ENCODE measurements around the gene JAZF1. TPM values are rescaled to one million over a fixed set of nuclear protein-coding genes. Genes with fewer than 3 reads are reported as not detected.

Gene JAZF1
- total and polyA plus RNA-seq, 2 donors, result 3.9 to 14.5 TPM

GRCh38 chr7:27825891-27826290 is 354.7 kb downstream of the JAZF1 start:
- no peak overlapping the region for H3K4me3 ChIP-seq (ENCODE audit: low read length in 2 of 2)
- H3K27ac ChIP-seq (ENCODE audit: low read depth in 1 of 2, low read length in 1 of 2), result no peak overlapping the region
- WGBS, result over 99% methylated on average over 2 of the region's 2 CpGs
- H3K4me1 ChIP-seq (ENCODE audit: control insufficient read depth in 2 of 2, insufficient read depth in 2 of 2, low read length in 2 of 2), result no peaks in the 10 kb centered on the region
- H3K9me3 ChIP-seq (ENCODE audit: control insufficient read depth in 2 of 2, insufficient read depth in 1 of 2, low read length in 1 of 2), result no peaks in the 10 kb centered on the region
- DNase-seq (ENCODE audit: low read depth in 6 of 9, low spot score in 9 of 9), result no peak
- H3K27me3 ChIP-seq (ENCODE audit: control insufficient read depth in 2 of 2, insufficient read depth in 1 of 2, low read length in 1 of 2), result no peaks in the 10 kb centered on the region
- H3K36me3 ChIP-seq (ENCODE audit: control insufficient read depth in 2 of 2, insufficient read depth in 2 of 2, low read length in 1 of 2), result peaks cover 6 to 7% of the 10 kb centered on the region in 2 donors

DNA sequence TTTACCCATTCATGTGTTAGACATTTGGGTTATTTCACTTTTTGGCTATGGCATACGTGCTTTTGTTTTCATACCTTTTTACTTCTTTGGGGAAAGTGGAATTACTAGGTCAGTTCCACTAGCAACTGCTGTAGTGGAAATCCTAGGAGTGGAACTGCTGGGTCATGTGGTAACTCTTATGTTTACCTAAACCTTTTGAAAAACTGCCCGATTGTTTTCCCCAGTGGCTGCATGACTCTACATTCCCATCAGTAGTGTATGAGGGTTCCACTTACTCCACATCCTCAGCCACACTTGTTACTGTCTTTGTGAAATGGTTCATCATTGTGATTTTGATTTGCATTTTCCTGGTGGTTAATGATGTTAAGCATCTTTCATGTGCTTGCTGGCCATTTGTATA is 358.4 kb downstream of the JAZF1 start:
- H3K36me3 ChIP-seq (ENCODE audit: control insufficient read depth in 2 of 2, insufficient read depth in 2 of 2, low read length in 1 of 2), result peaks cover 6 to 16% of the 10 kb centered on the region in 2 donors
- H3K4me3 ChIP-seq (ENCODE audit: low read length in 2 of 2), result no peak overlapping the region
- no peaks in the 10 kb centered on the region for H3K9me3 ChIP-seq (ENCODE audit: control insufficient read depth in 2 of 2, insufficient read depth in 1 of 2, low read length in 1 of 2)
- 98% methylated on average over 2 of the region's 2 CpGs for WGBS
- H3K4me1 ChIP-seq (ENCODE audit: control insufficient read depth in 2 of 2, insufficient read depth in 2 of 2, low read length in 2 of 2), result no peaks in the 10 kb centered on the region
- H3K27me3 ChIP-seq (ENCODE audit: control insufficient read depth in 2 of 2, insufficient read depth in 1 of 2, low read length in 1 of 2), result no peaks in the 10 kb centered on the region
- no peak for DNase-seq (ENCODE audit: low read depth in 6 of 9, low spot score in 9 of 9)
- no peak overlapping the region for H3K27ac ChIP-seq (ENCODE audit: low read depth in 1 of 2, low read length in 1 of 2)

DNA sequence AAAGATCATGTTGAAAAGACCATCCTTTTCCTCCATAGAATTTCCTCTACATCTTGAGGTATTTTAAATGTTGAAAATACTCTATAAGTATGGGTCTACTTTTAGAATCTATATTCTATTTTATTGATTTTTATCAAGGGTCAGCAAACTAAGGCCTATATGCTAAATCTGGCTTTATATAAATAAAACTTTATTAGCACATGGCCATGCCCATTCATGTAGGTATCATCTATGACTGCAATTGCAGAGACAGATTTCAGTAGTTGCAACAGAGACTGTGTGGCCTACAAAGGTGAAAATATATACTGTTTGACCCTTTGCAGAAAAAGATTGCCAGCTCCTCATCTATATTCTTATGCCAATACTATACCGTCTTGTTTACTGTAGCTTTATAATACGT is 367.9 kb downstream of the JAZF1 start:
- H3K27ac ChIP-seq (ENCODE audit: low read depth in 1 of 2, low read length in 1 of 2), result no peak overlapping the region
- 100% methylated on average over 2 of the region's 2 CpGs for WGBS
- H3K36me3 ChIP-seq (ENCODE audit: control insufficient read depth in 2 of 2, insufficient read depth in 2 of 2, low read length in 1 of 2), result peaks cover 15 to 17% of the 10 kb centered on the region in 2 donors
- DNase-seq (ENCODE audit: low read depth in 6 of 9, low spot score in 9 of 9), result no peak
- no peaks in the 10 kb centered on the region for H3K27me3 ChIP-seq (ENCODE audit: control insufficient read depth in 2 of 2, insufficient read depth in 1 of 2, low read length in 1 of 2)
- H3K4me3 ChIP-seq (ENCODE audit: low read length in 2 of 2), result no peak overlapping the region
- H3K4me1 ChIP-seq (ENCODE audit: control insufficient read depth in 2 of 2, insufficient read depth in 2 of 2, low read length in 2 of 2), result no peaks in the 10 kb centered on the region
- H3K9me3 ChIP-seq (ENCODE audit: control insufficient read depth in 2 of 2, insufficient read depth in 1 of 2, low read length in 1 of 2), result no peaks in the 10 kb centered on the region

GRCh38 chr7:27810186-27810585 is 370.4 kb downstream of the JAZF1 start:
- Histone ChIP-seq H3K27ac (ENCODE audit: low read depth in 1 of 2, low read length in 1 of 2) (no peak overlapping the region), H3K9me3 (ENCODE audit: control insufficient read depth in 2 of 2, insufficient read depth in 1 of 2, low read length in 1 of 2) (no peaks in the 10 kb centered on the region), H3K4me3 (ENCODE audit: low read length in 2 of 2) (no peak overlapping the region), H3K36me3 (ENCODE audit: control insufficient read depth in 2 of 2, insufficient read depth in 2 of 2, low read length in 1 of 2) (peaks cover 4 to 9% of the 10 kb centered on the region in 2 donors), H3K4me1 (ENCODE audit: control insufficient read depth in 2 of 2, insufficient read depth in 2 of 2, low read length in 2 of 2) (no peaks in the 10 kb centered on the region), H3K27me3 (ENCODE audit: control insufficient read depth in 2 of 2, insufficient read depth in 1 of 2, low read length in 1 of 2) (no peaks in the 10 kb centered on the region)
- no peak for DNase-seq (ENCODE audit: low read depth in 6 of 9, low spot score in 9 of 9)
- WGBS, result 97% methylated on average over 4 of the region's 4 CpGs

DNA sequence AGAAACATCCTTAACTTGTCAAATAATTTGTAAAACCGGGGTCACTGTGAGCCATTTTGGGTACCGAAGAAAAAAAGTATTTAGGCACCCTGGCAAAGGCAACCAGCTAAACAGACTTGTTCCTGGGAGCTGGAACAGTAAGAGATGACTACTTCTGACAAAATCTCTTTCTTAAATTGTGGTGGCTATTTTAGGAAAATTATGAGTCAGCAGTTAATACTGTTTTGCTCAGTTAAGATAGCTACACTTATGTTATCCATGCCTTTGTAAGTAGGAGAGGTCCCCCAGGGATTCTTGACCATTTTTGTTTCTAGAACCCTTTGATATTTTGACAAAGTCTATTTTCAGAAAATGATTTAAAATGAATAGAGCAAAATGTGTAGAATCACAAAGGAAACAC is 372.0 kb downstream of the JAZF1 start:
- WGBS, result 98% methylated on average over 2 of the region's 2 CpGs
- DNase-seq (ENCODE audit: low read depth in 6 of 9, low spot score in 9 of 9), result no peak
- H3K4me1 ChIP-seq (ENCODE audit: control insufficient read depth in 2 of 2, insufficient read depth in 2 of 2, low read length in 2 of 2), result no peaks in the 10 kb centered on the region
- H3K27me3 ChIP-seq (ENCODE audit: control insufficient read depth in 2 of 2, insufficient read depth in 1 of 2, low read length in 1 of 2), result no peaks in the 10 kb centered on the region
- no peak overlapping the region for H3K4me3 ChIP-seq (ENCODE audit: low read length in 2 of 2)
- H3K36me3 ChIP-seq (ENCODE audit: control insufficient read depth in 2 of 2, insufficient read depth in 2 of 2, low read length in 1 of 2), result peaks cover 8 to 9% of the 10 kb centered on the region in 2 donors
- H3K27ac ChIP-seq (ENCODE audit: low read depth in 1 of 2, low read length in 1 of 2), result no peak overlapping the region
- H3K9me3 ChIP-seq (ENCODE audit: control insufficient read depth in 2 of 2, insufficient read depth in 1 of 2, low read length in 1 of 2), result no peaks in the 10 kb centered on the region

DNA sequence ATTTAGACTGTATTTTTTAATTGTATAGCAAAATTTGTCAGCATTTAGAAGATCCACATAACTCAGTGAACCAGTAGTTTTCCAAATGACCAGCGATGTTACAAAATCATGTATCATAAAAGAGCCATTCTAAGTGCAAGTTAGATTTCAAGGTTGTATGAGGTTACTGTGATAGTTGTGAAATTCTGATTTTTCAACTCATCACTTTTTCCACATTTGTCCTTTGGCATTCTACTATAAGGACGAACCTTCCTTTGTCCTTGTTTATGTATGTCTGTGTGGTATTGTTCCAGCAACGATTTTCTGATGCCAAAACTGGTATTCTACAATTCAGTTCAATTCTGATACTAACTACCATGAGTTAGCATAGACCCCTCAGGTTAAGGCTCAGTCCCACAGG is 376.5 kb downstream of the JAZF1 start:
- no peaks in the 10 kb centered on the region for H3K27me3 ChIP-seq (ENCODE audit: control insufficient read depth in 2 of 2, insufficient read depth in 1 of 2, low read length in 1 of 2)
- no peaks in the 10 kb centered on the region for H3K4me1 ChIP-seq (ENCODE audit: control insufficient read depth in 2 of 2, insufficient read depth in 2 of 2, low read length in 2 of 2)
- no peak overlapping the region for H3K27ac ChIP-seq (ENCODE audit: low read depth in 1 of 2, low read length in 1 of 2)
- 96% methylated on average over 3 of the region's 3 CpGs for WGBS
- no peak for DNase-seq (ENCODE audit: low read depth in 6 of 9, low spot score in 9 of 9)
- peaks cover 0 to 13% of the 10 kb centered on the region in 2 donors for H3K36me3 ChIP-seq (ENCODE audit: control insufficient read depth in 2 of 2, insufficient read depth in 2 of 2, low read length in 1 of 2)
- H3K4me3 ChIP-seq (ENCODE audit: low read length in 2 of 2), result no peak overlapping the region
- H3K9me3 ChIP-seq (ENCODE audit: control insufficient read depth in 2 of 2, insufficient read depth in 1 of 2, low read length in 1 of 2), result no peaks in the 10 kb centered on the region

DNA sequence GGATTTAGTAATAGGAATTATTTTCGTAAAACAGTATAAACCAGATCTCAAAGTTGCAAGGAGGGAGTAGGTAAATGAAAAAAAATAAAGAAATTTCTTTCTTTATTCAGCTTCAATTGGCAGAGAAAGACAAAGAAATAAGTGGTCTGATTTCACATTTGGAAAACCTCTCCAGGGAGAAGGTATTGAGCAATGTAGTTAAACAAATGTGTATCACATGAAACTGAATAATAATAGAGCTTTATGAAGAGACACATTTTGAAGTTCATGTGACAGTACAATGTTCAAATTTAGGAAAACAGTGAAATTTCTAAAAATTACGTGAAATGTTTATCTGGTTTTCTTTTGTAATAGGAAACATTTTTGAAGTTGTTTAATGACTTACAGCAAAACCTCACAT is 377.6 kb downstream of the JAZF1 start:
- Histone ChIP-seq H3K4me3 (ENCODE audit: low read length in 2 of 2) (no peak overlapping the region), H3K9me3 (ENCODE audit: control insufficient read depth in 2 of 2, insufficient read depth in 1 of 2, low read length in 1 of 2) (no peaks in the 10 kb centered on the region), H3K27ac (ENCODE audit: low read depth in 1 of 2, low read length in 1 of 2) (no peak overlapping the region), H3K27me3 (ENCODE audit: control insufficient read depth in 2 of 2, insufficient read depth in 1 of 2, low read length in 1 of 2) (no peaks in the 10 kb centered on the region), H3K4me1 (ENCODE audit: control insufficient read depth in 2 of 2, insufficient read depth in 2 of 2, low read length in 2 of 2) (no peaks in the 10 kb centered on the region), H3K36me3 (ENCODE audit: control insufficient read depth in 2 of 2, insufficient read depth in 2 of 2, low read length in 1 of 2) (peaks cover 0 to 13% of the 10 kb centered on the region in 2 donors)
- DNase-seq (ENCODE audit: low read depth in 6 of 9, low spot score in 9 of 9), result no peak
- WGBS, result 97% methylated on average over 2 of the region's 2 CpGs

GRCh38 chr7:27799212-27799611 is 381.4 kb downstream of the JAZF1 start:
- Histone ChIP-seq H3K36me3 (ENCODE audit: control insufficient read depth in 2 of 2, insufficient read depth in 2 of 2, low read length in 1 of 2) (peaks cover 0 to 14% of the 10 kb centered on the region in 2 donors), H3K27ac (ENCODE audit: low read depth in 1 of 2, low read length in 1 of 2) (no peak overlapping the region), H3K4me1 (ENCODE audit: control insufficient read depth in 2 of 2, insufficient read depth in 2 of 2, low read length in 2 of 2) (no peaks in the 10 kb centered on the region), H3K27me3 (ENCODE audit: control insufficient read depth in 2 of 2, insufficient read depth in 1 of 2, low read length in 1 of 2) (no peaks in the 10 kb centered on the region), H3K4me3 (ENCODE audit: low read length in 2 of 2) (no peak overlapping the region), H3K9me3 (ENCODE audit: control insufficient read depth in 2 of 2, insufficient read depth in 1 of 2, low read length in 1 of 2) (no peaks in the 10 kb centered on the region)
- 98% methylated on average over 2 of the region's 2 CpGs for WGBS
- DNase-seq (ENCODE audit: low read depth in 6 of 9, low spot score in 9 of 9), result no peak

GRCh38 chr7:27795977-27796376 is 384.6 kb downstream of the JAZF1 start:
- no peak overlapping the region for H3K27ac ChIP-seq (ENCODE audit: low read depth in 1 of 2, low read length in 1 of 2)
- 96% methylated on average over 1 of the region's 1 CpG for WGBS
- no peak for DNase-seq (ENCODE audit: low read depth in 6 of 9, low spot score in 9 of 9)
- H3K4me1 ChIP-seq (ENCODE audit: control insufficient read depth in 2 of 2, insufficient read depth in 2 of 2, low read length in 2 of 2), result no peaks in the 10 kb centered on the region
- H3K36me3 ChIP-seq (ENCODE audit: control insufficient read depth in 2 of 2, insufficient read depth in 2 of 2, low read length in 1 of 2), result peaks cover 7 to 18% of the 10 kb centered on the region in 2 donors
- no peaks in the 10 kb centered on the region for H3K9me3 ChIP-seq (ENCODE audit: control insufficient read depth in 2 of 2, insufficient read depth in 1 of 2, low read length in 1 of 2)
- H3K4me3 ChIP-seq (ENCODE audit: low read length in 2 of 2), result no peak overlapping the region
- H3K27me3 ChIP-seq (ENCODE audit: control insufficient read depth in 2 of 2, insufficient read depth in 1 of 2, low read length in 1 of 2), result no peaks in the 10 kb centered on the region

GRCh38 chr7:27793780-27794179 is 386.8 kb downstream of the JAZF1 start:
- H3K4me3 ChIP-seq (ENCODE audit: low read length in 2 of 2), result no peak overlapping the region
- no peak overlapping the region for H3K27ac ChIP-seq (ENCODE audit: low read depth in 1 of 2, low read length in 1 of 2)
- 96% methylated on average over 1 of the region's 1 CpG for WGBS
- H3K9me3 ChIP-seq (ENCODE audit: control insufficient read depth in 2 of 2, insufficient read depth in 1 of 2, low read length in 1 of 2), result no peaks in the 10 kb centered on the region
- no peaks in the 10 kb centered on the region for H3K4me1 ChIP-seq (ENCODE audit: control insufficient read depth in 2 of 2, insufficient read depth in 2 of 2, low read length in 2 of 2)
- no peak for DNase-seq (ENCODE audit: low read depth in 6 of 9, low spot score in 9 of 9)
- H3K27me3 ChIP-seq (ENCODE audit: control insufficient read depth in 2 of 2, insufficient read depth in 1 of 2, low read length in 1 of 2), result no peaks in the 10 kb centered on the region
- H3K36me3 ChIP-seq (ENCODE audit: control insufficient read depth in 2 of 2, insufficient read depth in 2 of 2, low read length in 1 of 2), result peaks cover 7 to 18% of the 10 kb centered on the region in 2 donors

All from thymus (tissue), 11 donors.